Central memory CD4-positive, alpha-beta T cell (primary cell): ENCODE data around the gene MTMR3.

ENCODE experiments used
- DNase-seq: peaks from one replicate; pipeline ENCODE4 v3.0.0; 2022

Gene MTMR3

DNA sequence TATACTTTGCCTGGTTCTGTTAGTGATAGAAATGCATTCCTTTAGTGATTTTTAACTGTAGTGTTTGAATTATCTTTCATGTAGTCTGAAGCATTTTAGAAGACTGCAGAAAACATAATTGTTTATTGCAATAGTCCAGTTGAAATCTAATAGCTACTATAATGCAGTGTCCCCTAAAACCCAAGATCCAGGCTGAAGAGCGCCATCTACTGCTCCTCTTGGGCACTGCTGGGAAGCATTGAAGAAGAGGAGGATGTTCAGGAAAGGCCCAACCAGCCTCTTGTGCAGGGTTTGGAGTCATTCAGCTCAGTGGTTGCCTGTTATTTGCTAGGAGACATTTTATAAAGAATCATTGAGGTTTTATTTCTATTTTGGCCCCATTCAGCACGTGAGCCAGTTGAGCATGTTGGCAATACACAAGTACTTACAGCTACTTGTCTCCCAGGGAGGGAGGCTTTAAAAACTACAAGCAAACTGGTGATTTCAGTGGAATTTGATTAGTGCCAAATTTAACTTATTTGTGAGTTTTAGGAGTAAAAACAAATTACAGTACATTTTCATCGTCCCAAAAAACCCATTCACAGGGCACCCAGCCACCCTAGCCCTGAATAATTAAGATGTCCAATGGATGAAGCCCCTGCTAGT is 122.4 kb downstream of the MTMR3 start:
- DNase-seq = peak; percentile 36

- no peak for DNase-seq
These were observed 124.4 kb downstream of the MTMR3 start for GRCh38 chr22:30007361-30007760.

DNA sequence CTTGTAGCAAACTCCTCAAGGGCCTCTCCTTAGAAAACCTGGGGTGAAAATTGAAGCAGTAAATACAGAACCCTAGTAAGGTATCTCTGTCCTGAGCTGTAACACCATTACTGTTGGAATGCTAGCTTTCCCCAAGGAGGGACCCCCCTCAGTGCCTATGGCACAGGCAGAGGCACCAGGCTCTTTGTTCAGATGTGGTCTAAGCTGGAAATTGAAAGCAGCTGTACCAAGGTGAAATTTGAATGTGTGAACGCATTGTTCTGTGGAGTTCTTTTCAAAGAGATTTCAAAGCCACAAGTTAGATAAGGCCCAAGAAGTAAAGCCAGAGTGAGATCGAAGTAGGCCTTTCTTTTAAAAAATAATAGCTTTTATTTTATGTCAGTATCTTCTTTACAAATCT is 125.4 kb downstream of the MTMR3 start:
- DNase-seq = no peak

DNA sequence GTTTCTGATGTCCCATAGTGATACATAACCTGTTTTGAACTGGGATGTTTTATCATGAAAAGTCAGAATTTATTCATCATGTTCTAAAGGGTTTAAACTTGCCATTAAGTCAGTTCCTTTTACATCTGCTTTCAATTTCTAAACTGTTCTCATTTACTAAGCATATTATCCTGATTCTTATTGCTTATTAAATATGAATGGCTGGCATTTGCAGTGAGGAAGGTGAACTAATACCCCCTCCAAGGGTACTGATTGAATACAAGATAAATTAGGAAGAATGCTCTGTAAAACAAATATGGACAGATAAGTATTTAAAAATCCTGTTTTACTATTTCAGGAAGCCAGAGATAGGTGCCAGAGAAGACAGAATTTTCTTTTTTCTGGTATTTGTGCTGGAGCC is 126.5 kb downstream of the MTMR3 start:
- no peak for DNase-seq

- DNase-seq = no peak
These were observed 127.9 kb downstream of the MTMR3 start for GRCh38 chr22:30010789-30011405.

DNA sequence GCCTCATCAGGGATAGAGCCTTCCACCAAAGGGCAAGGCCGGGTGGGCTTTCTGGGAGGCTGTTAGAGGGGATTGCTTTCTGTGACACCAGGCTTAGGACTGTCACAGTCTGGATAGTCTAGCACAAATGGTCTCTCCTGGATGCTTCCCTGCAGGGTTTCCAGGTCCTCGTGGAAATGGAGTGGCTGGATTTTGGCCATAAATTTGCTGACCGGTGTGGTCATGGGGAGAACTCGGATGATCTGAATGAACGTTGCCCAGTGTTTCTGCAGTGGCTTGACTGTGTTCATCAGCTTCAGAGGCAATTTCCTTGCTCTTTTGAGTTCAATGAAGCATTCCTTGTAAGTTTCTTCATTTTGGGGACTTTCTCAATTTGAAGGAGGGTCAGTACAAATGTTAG is 130.2 kb downstream of the MTMR3 start:
- DNase-seq = no peak

DNA sequence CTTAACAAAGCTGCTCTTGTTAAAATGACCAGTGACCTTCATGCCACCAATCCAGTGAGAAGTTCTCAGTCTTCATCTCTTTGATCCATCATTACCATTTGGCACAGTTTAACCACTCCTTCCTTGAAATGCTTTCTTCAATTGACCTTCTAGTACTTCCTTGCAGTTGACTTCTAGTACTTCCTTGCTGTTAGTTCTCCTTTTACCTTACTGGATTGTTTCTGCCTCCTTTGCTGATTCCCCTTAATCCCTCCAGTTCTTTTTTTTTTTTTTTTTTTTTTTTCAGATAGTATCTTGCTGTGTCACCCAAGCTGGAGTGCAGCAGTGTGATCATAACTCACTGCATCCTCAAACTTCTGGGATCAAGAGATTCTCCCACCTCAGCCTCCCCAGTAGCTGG is 131.3 kb downstream of the MTMR3 start:
- DNase-seq = no peak

DNA sequence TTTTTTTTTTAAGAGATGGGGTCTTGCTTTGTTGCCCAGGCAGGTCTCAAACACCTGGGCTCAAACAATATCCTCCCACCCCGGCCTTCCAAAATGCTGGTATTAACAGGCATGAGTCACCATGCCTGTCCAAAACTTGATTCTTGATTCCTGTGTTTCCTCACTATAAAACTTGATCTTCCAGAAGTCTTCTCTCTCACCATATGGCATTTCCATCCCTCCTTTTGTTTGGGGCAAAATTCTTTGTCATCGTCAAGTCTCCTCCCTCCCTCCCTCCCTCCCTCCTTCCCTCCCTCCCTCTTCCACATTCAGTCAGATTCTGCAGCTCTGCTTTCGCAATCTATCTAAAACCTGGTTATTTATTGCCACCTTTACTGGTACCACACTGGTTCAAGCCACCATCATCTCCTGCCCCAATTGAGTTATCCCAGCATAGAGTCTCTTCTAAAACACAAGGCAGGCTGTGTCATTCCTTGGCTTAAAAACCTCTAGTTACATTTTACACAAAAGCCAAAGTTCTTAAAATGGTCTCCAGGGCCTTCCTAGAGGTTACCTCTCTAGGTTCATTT is 132.3 kb downstream of the MTMR3 start:
- DNase-seq = no peak

DNA sequence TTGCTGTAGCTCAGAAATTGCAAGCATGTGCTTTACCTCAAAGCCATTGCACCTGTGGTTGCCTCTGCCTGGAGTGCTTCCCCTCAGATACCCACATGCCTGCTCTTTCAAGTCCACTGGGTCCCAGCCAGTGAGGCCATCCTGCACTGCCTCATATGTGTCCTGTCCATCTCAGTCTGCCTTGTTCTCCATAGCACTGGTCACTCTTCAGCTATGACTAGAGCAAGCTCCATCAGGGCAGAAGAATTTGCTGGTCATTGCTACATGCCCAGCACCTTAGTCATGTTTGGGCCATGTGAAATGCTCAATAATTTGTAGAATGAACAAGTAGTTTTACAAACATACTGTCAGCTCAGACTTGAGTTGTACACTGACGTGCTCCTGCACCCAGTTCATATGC is 132.9 kb downstream of the MTMR3 start:
- DNase-seq = no peak

- DNase-seq = no peak
These were observed 133.6 kb downstream of the MTMR3 start for GRCh38 chr22:30016596-30016995.

GRCh38 chr22:30017375-30018223 is 134.6 kb downstream of the MTMR3 start:
- no peak for DNase-seq

- DNase-seq = no peak
These were observed 137.5 kb downstream of the MTMR3 start for GRCh38 chr22:30020511-30020910.

- DNase-seq = no peak
These were observed 138.4 kb downstream of the MTMR3 start for GRCh38 chr22:30021338-30021737.

- no peak for DNase-seq
These were observed 139.1 kb downstream of the MTMR3 start for GRCh38 chr22:30021881-30022619.

GRCh38 chr22:30023099-30023660 is 140.2 kb downstream of the MTMR3 start:
- no peak for DNase-seq

DNA sequence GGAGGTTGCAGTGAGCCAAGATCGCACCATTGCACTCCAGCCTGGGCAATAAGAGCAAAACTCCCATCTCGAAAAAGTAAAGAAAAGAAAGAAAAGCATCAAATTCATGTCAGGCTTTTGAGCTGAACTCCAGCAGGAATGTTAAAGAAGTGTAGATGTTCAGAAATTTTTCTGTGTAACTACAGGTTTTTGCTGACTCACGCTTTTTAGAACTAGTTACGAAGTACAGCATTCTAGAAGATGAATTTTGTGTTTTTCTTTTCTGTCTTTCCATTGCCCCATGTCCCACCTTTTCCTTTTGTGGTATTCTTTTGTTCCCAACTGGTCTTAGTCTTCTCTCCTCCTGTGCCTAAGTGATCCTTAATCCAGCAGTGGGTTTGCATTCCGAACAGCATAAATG is 141.3 kb downstream of the MTMR3 start:
- no peak for DNase-seq

GRCh38 chr22:30025221-30025620 is 142.2 kb downstream of the MTMR3 start:
- DNase-seq = no peak

- DNase-seq = no peak
These were observed 143.8 kb downstream of the MTMR3 start for GRCh38 chr22:30026756-30027155.

DNA sequence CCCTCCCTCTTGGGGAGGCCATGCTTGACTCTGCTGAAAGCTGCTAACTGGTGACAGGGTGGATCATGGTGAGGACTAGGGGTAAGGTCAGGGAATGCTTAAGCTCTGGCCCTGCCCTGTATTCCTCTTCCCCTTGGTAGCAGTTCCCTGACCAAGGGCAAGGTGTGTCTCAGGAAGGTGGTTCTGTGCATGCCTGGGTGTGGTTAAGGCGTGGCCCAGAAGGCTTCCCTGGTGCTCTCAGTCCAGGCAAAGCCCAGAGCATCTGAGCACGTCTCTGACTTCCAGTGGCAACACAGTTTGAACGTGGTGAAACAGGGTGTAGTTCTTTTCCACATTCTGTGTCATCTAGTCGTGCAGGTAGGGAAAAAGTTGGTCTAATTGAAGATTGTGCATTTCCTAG is 144.2 kb downstream of the MTMR3 start:
- DNase-seq = no peak

- no peak for DNase-seq
These were observed 144.8 kb downstream of the MTMR3 start for GRCh38 chr22:30027791-30028190.

- no peak for DNase-seq
These were observed 145.8 kb downstream of the MTMR3 start for GRCh38 chr22:30028731-30029130.

- no peak for DNase-seq
These were observed 146.5 kb downstream of the MTMR3 start for GRCh38 chr22:30029512-30029911.

DNA sequence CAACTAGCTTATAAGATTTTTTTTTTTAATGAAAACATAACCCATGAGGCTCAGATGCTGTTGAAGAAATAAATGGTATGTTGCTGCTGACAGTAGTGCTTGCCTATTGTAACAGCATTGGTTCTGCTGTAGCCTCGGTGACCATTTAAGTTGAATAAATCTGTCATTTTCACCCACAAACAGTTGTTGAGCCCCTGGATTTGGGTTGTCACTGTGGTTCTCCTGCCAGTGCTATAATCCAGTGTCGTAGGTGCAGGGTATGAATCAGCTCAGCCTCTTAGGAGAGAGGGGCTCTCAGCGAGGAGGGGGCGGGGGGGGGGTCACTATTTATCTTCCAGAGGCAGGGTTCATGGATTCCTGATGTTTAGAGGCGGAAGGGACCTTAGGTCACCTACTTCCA is 147.4 kb downstream of the MTMR3 start:
- DNase-seq = no peak
